ENCODE measurements around the gene WFS1.

Gene WFS1

DNA sequence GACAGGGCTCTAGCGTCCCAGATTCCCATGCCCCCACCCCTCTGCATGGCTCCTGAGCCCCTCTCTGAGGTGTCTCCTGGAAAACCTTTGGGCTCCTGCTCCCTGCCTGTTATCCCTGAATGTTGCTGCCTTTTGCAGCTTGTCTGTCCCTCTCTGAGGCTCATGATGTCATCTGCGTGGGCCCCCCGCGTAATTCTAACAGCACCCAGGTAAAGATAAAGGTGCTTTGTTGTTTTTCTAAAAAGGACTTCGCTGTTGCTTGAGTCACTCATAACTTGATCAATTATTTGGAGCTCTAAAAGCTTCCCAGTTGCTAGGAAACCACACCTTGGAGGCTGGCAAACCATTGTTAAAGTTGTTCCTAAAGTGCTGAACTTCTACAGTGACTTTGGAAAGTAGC lies 36.6 kb downstream of the WFS1 start:
- TF ChIP-seq, protein P1, sequence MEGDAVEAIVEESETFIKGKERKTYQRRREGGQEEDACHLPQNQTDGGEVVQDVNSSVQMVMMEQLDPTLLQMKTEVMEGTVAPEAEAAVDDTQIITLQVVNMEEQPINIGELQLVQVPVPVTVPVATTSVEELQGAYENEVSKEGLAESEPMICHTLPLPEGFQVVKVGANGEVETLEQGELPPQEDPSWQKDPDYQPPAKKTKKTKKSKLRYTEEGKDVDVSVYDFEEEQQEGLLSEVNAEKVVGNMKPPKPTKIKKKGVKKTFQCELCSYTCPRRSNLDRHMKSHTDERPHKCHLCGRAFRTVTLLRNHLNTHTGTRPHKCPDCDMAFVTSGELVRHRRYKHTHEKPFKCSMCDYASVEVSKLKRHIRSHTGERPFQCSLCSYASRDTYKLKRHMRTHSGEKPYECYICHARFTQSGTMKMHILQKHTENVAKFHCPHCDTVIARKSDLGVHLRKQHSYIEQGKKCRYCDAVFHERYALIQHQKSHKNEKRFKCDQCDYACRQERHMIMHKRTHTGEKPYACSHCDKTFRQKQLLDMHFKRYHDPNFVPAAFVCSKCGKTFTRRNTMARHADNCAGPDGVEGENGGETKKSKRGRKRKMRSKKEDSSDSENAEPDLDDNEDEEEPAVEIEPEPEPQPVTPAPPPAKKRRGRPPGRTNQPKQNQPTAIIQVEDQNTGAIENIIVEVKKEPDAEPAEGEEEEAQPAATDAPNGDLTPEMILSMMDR (IDR thresholded peaks at IDR 0.05; ENCODE audit: insufficient read depth, low read depth, low read length, missing control alignments): no peak
- DNase-seq (ENCODE audit: low read depth): no peak
- no peak overlapping the region for H3K4me3 ChIP-seq (ENCODE audit: low read length)

DNA sequence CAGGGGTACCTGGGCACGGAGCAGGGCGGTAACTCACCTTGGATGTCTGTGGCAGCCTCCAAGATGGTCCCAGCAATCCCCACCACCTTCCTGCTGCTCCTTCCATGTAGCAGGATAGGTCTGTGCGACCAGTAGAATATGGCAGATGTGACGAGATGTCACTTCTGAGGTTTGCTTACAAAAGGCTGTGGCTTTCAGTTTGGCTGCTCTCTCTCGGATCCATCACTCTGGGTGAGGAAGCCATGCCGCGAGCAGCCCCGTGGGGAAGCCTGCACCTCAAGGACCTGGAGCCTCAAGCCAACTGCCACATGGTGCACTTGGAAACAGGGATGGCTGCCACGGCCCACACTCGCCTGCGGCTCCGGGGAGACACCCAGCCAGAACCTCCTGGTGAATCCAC lies 37.6 kb downstream of the WFS1 start:
- no peak for DNase-seq (ENCODE audit: low read depth)
- TF ChIP-seq, protein P1 (IDR thresholded peaks at IDR 0.05; ENCODE audit: insufficient read depth, low read depth, low read length, missing control alignments): no peak
- H3K4me3 ChIP-seq (ENCODE audit: low read length): no peak overlapping the region

DNA sequence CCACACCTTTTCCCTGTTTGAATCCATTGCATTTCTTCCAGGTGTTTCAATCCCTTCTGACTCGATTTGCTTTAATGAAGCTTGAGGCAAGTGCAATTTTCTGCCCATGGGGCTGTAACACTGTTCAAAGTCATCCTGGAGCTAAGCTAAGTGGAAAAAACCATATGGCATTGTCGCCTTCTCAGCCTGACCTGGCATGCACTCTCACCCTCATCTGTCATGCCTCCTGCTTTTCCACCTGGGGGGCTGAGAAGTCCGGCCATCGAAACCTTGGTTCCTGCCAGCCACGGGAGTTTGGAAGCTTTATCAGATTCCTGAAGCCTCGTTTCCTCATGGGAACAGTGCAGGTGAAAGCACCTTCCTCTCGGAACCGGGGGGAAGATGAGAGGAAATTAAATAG lies 38.2 kb downstream of the WFS1 start:
- DNase-seq (ENCODE audit: low read depth): no peak
- TF ChIP-seq, protein P1 (IDR thresholded peaks at IDR 0.05; ENCODE audit: insufficient read depth, low read depth, low read length, missing control alignments): no peak
- H3K4me3 ChIP-seq (ENCODE audit: low read length): no peak overlapping the region

DNA sequence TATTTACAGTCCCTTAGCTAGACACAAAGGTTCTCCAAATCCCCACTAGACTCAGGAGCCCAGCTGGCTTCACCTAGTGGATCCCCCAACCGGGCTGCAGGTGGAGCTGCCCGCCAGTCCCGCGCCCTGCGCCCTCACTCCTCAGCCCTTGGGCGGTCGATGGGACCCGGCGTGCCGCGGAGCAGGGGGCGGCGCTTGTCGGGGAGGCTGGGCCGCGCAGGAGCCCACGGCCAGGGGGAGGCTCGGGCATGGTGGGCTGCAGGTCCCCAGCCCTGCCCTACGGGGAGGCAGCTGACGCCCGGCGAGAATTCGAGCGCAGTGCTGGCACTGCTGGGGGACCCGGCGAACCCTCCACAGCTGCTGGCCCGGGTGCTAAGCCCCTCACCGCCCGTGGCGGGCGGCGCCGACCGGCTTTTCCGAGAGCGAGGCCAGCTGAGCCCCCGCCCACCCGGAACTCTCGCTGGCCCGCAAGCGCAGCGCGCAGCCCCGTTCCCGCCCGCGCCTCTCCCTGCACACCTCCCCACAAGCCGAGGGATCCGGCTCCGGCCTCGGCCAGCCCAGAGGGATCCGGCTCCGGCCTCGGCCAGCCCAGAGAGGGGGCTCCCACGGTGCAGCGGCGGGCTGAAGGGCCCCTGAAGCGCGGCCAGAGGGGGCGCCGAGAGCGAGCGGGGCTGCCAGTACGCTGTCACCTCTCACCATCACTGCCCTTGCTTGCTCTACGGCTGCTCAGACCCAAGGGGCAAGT lies 39.4 kb downstream of the WFS1 start:
- DNase-seq (ENCODE audit: low read depth): no peak
- H3K4me3 ChIP-seq (ENCODE audit: low read length): no peak overlapping the region

DNA sequence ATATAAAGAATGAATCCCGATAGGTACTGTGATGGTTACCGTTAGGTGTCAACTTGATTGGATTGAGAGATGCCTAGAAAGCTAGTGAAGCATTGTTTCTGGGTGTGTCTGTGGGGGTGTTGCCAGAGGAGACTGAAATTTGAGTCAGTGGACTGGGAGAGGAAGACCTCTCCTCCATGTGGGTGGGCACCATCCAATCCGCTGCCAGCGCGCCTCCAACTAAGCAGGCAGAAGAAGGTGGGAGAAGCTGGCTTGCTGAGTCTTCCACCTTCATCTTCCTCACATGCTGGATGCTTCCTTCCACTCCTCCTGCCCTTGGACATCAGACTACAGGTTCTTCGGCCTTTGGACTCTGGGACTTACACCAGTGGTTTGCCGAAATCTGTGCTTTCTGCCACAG lies 40.1 kb downstream of the WFS1 start:
- H3K4me3 ChIP-seq (ENCODE audit: low read length): no peak overlapping the region
- no peak for DNase-seq (ENCODE audit: low read depth)
- TF ChIP-seq, protein P1 (IDR thresholded peaks at IDR 0.05; ENCODE audit: insufficient read depth, low read depth, low read length, missing control alignments): no peak

More for the DNA sequence above, 39.4 kb downstream of the WFS1 start:
- TF ChIP-seq, protein P1 (IDR thresholded peaks at IDR 0.05; ENCODE audit: insufficient read depth, low read depth, low read length, missing control alignments): no peak

DNA sequence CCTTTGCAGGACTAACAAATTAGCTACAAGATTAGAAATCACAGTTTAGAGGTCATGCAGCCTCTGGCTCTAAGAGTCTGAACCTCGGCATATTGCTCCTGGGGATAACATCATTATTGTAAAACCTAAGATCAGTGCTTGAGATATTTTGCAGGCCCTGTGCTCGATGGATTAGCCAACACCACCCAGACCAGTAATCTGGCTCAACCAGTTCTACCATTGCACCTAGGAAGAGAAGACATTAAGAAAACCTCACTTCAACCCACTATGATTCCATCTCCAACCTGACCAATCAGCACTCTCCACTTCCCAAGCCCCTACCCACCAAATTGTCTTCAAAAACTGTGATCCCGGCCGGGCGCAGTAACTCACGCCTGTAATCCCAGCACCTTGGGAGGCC lies 43.6 kb downstream of the WFS1 start:
- DNase-seq (ENCODE audit: low read depth): peak; percentile 68
- TF ChIP-seq, protein P1 (IDR thresholded peaks at IDR 0.05; ENCODE audit: insufficient read depth, low read depth, low read length, missing control alignments): no peak
- H3K4me3 ChIP-seq (ENCODE audit: low read length): no peak overlapping the region

DNA sequence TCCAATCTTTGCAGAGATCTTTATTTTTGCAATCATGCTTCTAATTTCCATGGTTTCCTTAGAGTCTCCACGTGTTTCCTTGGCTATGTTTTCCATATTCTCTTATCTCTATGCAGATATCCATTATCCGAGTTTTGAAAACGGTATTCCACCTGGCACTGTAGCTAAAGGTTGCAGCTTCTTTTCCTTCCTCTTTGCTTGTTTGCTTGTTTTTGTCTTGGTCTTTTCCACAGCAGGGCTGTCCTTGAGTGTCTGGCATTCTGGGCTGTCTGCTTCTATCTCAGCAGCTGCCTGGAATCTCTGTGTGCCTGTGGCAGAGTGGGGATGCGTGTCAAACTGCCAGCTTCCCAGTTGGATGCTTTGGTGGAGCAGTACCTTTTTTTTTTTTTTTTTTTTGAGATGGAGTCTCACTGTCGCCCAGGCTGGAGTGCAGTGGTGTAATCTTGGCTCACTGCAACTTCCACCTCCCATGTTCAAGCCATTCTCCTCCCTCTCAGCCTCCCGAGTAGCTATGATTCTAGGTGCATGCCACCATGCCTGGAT lies 46.9 kb downstream of the WFS1 start:
- DNase-seq (ENCODE audit: low read depth): no peak
- TF ChIP-seq, protein P1 (IDR thresholded peaks at IDR 0.05; ENCODE audit: insufficient read depth, low read depth, low read length, missing control alignments): no peak
- H3K4me3 ChIP-seq (ENCODE audit: low read length): no peak overlapping the region

Data from epithelial cell of esophagus (primary cell).